ENCODE results near the gene TMEM94. TPM values are rescaled to one million over a fixed set of nuclear protein-coding genes. Genes with fewer than 3 reads are reported as not detected.

The TMEM94 gene
- polyA plus RNA-seq, 2 of the 4 experiments (the other 2 are of a cell fraction): 30.5 to 63.8 TPM

DNA sequence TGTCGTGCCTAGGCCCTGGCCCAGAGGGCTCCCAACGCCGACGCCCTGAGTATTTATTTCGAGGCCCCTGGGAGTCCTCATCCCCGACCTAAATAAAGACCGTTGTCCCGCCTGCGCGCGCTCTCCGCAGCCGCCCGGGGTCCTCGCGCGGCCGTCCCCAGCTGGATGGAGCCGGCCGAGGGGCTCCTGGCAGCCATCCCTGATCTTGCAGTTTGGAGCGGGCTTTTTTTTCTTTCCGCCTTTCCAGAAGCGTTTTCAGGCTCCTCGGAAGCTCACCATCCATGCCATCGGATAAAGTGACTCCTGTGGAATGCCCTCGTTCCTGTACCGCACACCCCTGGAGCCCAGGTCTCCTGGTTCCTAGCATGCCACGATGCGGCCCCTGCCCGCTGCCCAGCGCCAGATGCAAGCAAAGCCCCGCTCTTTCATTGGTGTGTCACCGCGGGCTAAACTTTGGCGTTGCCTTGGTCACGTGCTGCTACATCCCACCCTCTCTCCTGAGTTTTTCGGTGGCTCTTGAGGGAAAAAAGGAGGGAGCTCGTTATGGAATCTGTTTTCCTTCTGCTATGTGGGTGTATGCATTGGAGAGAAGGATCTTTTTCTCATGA is 716 bp downstream of the TMEM94 start (continued):
- TF ChIP-seq, protein P1, sequence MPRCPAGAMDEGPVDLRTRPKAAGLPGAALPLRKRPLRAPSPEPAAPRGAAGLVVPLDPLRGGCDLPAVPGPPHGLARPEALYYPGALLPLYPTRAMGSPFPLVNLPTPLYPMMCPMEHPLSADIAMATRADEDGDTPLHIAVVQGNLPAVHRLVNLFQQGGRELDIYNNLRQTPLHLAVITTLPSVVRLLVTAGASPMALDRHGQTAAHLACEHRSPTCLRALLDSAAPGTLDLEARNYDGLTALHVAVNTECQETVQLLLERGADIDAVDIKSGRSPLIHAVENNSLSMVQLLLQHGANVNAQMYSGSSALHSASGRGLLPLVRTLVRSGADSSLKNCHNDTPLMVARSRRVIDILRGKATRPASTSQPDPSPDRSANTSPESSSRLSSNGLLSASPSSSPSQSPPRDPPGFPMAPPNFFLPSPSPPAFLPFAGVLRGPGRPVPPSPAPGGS (IDR thresholded peaks at IDR 0.05): no peak
- TF ChIP-seq RARB (CRISPR knock-in tag; IDR thresholded peaks at IDR 0.05): no peak
- TF ChIP-seq PHF8 (IDR thresholded peaks at IDR 0.05; ENCODE audit: borderline replicate concordance, low read depth): peak; percentile 7; the same call in 1 of the 2 replicates
- TF ChIP-seq, protein P2, sequence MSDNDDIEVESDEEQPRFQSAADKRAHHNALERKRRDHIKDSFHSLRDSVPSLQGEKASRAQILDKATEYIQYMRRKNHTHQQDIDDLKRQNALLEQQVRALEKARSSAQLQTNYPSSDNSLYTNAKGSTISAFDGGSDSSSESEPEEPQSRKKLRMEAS (IDR thresholded peaks at IDR 0.05): peak; percentile 65
- no peak for TF ChIP-seq RAD21 (conservative IDR thresholded peaks at IDR 0.05 in 1 of 2, IDR thresholded peaks at IDR 0.05 in 1 of 2)
- TF ChIP-seq TFCP2L1 (CRISPR knock-in tag; IDR thresholded peaks at IDR 0.05): no peak
- no peak for TF ChIP-seq CEBPB (IDR thresholded peaks at IDR 0.05)
- TF ChIP-seq, protein P3, sequence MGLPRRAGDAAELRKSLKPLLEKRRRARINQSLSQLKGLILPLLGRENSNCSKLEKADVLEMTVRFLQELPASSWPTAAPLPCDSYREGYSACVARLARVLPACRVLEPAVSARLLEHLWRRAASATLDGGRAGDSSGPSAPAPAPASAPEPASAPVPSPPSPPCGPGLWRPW (IDR thresholded peaks at IDR 0.05): no peak
- TF ChIP-seq, protein P4, sequence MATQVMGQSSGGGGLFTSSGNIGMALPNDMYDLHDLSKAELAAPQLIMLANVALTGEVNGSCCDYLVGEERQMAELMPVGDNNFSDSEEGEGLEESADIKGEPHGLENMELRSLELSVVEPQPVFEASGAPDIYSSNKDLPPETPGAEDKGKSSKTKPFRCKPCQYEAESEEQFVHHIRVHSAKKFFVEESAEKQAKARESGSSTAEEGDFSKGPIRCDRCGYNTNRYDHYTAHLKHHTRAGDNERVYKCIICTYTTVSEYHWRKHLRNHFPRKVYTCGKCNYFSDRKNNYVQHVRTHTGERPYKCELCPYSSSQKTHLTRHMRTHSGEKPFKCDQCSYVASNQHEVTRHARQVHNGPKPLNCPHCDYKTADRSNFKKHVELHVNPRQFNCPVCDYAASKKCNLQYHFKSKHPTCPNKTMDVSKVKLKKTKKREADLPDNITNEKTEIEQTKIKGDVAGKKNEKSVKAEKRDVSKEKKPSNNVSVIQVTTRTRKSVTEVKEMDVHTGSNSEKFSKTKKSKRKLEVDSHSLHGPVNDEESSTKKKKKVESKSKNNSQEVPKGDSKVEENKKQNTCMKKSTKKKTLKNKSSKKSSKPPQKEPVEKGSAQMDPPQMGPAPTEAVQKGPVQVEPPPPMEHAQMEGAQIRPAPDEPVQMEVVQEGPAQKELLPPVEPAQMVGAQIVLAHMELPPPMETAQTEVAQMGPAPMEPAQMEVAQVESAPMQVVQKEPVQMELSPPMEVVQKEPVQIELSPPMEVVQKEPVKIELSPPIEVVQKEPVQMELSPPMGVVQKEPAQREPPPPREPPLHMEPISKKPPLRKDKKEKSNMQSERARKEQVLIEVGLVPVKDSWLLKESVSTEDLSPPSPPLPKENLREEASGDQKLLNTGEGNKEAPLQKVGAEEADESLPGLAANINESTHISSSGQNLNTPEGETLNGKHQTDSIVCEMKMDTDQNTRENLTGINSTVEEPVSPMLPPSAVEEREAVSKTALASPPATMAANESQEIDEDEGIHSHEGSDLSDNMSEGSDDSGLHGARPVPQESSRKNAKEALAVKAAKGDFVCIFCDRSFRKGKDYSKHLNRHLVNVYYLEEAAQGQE (IDR thresholded peaks at IDR 0.05): no peak
- TF ChIP-seq, protein P5, sequence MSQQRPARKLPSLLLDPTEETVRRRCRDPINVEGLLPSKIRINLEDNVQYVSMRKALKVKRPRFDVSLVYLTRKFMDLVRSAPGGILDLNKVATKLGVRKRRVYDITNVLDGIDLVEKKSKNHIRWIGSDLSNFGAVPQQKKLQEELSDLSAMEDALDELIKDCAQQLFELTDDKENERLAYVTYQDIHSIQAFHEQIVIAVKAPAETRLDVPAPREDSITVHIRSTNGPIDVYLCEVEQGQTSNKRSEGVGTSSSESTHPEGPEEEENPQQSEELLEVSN (IDR thresholded peaks at IDR 0.05; ENCODE audit: borderline replicate concordance, low read depth): peak; percentile 70
- no peak for TF ChIP-seq MYC (IDR thresholded peaks at IDR 0.05; ENCODE audit: borderline replicate concordance, low read length)
- no peak for TF ChIP-seq NR3C1 (IDR thresholded peaks at IDR 0.05)
- no peak for TF ChIP-seq POLR2AphosphoS2 (conservative IDR thresholded peaks at IDR 0.05; ENCODE audit: low read length)
- TF ChIP-seq FOXS1 (CRISPR knock-in tag; IDR thresholded peaks at IDR 0.05): no peak

DNA sequence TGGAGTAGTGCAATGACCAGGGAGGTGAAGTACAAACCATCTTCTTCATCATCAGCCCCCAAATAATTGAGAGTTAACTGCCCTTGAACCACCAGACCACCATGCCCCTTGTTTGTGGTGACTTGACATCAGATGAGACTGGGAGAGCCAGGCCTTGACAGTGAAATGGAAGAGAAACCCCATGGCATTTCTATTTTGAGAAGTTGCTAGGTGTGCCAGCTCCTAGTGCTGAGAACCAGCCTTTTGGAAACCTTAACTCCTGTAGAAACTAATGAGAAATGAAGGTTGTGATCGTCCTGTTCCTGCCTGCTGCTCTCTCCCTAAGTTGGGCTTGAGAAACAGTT is 2.8 kb downstream of the TMEM94 start:
- no peak for TF ChIP-seq SREBF2 (IDR thresholded peaks at IDR 0.05)
- no peak for TF ChIP-seq MYC (IDR thresholded peaks at IDR 0.05; ENCODE audit: borderline replicate concordance, low read length)
- no peak for TF ChIP-seq EP300 (IDR thresholded peaks at IDR 0.05)
- no peak for TF ChIP-seq ESRRA (IDR thresholded peaks at IDR 0.05; ENCODE audit: borderline replicate concordance, low read length)
- no peak for TF ChIP-seq KDM1A (IDR thresholded peaks at IDR 0.05; ENCODE audit: low read depth)
- no peak for TF ChIP-seq NR3C1 (IDR thresholded peaks at IDR 0.05)
- no peak for TF ChIP-seq HDAC2 (IDR thresholded peaks at IDR 0.05)
- TF ChIP-seq RCOR1 (IDR thresholded peaks at IDR 0.05; ENCODE audit: low read depth, low read length): no peak
- TF ChIP-seq, protein P5 (IDR thresholded peaks at IDR 0.05; ENCODE audit: borderline replicate concordance, low read depth): no peak
- Histone ChIP-seq H3K4me1 (peaks cover 23% of the 10 kb centered on the region), H3K27ac (no peak overlapping the region), H3K4me3 (no peak overlapping the region), H3K9me3 (no peaks in the 10 kb centered on the region), H3K4me2 (no peak overlapping the region)
- 82% methylated on average over 1 of the region's 1 CpG for WGBS (ENCODE audit: missing lambda C conversion rate)
- ChIA-PET POLR2A (interaction anchor here (0.7 kb wide), 1 partner anchor 21 kb away, joined by 3 read pairs; no protein-coding TSS in a partner anchor), CTCF (interaction anchor here (0.6 to 2.3 kb wide), 9 partner anchors 12 to 184 kb away, joined by 3 to 5 read pairs (median 3); partner anchors contain the start of gene TSEN54)
- DNase-seq (ENCODE audit: low read depth in 1 of 2, low spot score in 1 of 2): no peak
- ATAC-seq: no peak
- FAIRE-seq: no peak

Data from A549 (cell line).